Kidney (tissue), 14 donors: ENCODE data around the gene GZMH. TPM values are rescaled to one million over a fixed set of nuclear protein-coding genes. Genes with fewer than 3 reads are reported as not detected.
"Not testable (repeated sequence)": the region's sequence is repeated elsewhere in the genome, so short reads cannot be mapped to it uniquely, and the experiment has no call there.

ENCODE experiments used
- DNase-seq, 5 donors: peaks; one replicate each; pipeline ENCODE4 v3.0.0-alpha.2; 2013 to 2020
- FAIRE-seq: peaks from 2 replicates; lab custom pipeline; 2012; peaks lifted over from hg19 to GRCh38; lab: Jason Lieb, UNC
- H3K27ac ChIP-seq, 2 donors: one replicate each; pipeline ENCODE4 v1.7.0; 2013; ENCODE audit warnings: low read depth in 2 of 2, low read length in 2 of 2, inconsistent platforms in 1 of 2
- H3K27me3 ChIP-seq: one replicate; pipeline ENCODE4 v1.7.1; 2013; ENCODE audit warnings: low read length, inconsistent platforms; ENCODE audit not compliant: control insufficient read depth, insufficient read depth
- H3K36me3 ChIP-seq, 3 donors: one replicate each; pipeline versions ENCODE4 v1.7.0 to v1.7.1; 2013; ENCODE audit warnings: low read length in 3 of 3, control low read depth in 1 of 3, inconsistent platforms in 1 of 3; ENCODE audit not compliant: insufficient read depth in 3 of 3, control insufficient read depth in 2 of 3
- H3K4me1 ChIP-seq, 3 donors: one replicate each; pipeline versions ENCODE4 v1.7.0 to v1.7.1; 2013; ENCODE audit warnings: low read length in 3 of 3, inconsistent platforms in 1 of 3, low read depth in 1 of 3; ENCODE audit not compliant: control insufficient read depth in 2 of 3, insufficient read depth in 2 of 3
- H3K4me3 ChIP-seq, 3 donors: one replicate each; pipeline versions ENCODE4 v1.7.0 to v1.8.1; 2013; ENCODE audit warnings: low read length in 3 of 3, control low read depth in 1 of 3, inconsistent platforms in 1 of 3
- H3K9ac ChIP-seq, 3 donors: one replicate each; pipeline versions ENCODE4 v1.7.0 to v1.7.1; 2013; ENCODE audit warnings: low read length in 3 of 3, control low read depth in 1 of 3, inconsistent platforms in 1 of 3
- H3K9me3 ChIP-seq, 3 donors: one replicate each; pipeline versions ENCODE4 v1.7.0 to v1.7.1; 2013; ENCODE audit warnings: low read length in 3 of 3, control low read depth in 1 of 3, inconsistent platforms in 1 of 3; ENCODE audit not compliant: control insufficient read depth in 2 of 3, insufficient read depth in 1 of 3
- CTCF ChIP-seq: IDR thresholded peaks from 3 replicates; pipeline ENCODE4 v1.5.1; 2012; ENCODE audit warnings: mild to moderate bottlenecking, moderate library complexity, borderline replicate concordance; ENCODE audit not compliant: insufficient read depth; ENCODE audit errors: extremely low read depth
- intact Hi-C: fragments of 100-400 bp; cut with DNase I; formaldehyde crosslinking; loops from one replicate; pipeline ENCODE4 v1.11.1; 2022
- polyA plus RNA-seq: library from polyadenylated mRNA; stranded (reverse); fragments of 350-450 nt; fragmentation: Illumina TruSeq; extraction: RNeasy Lipid Tissue Mini Kit (QIAGEN cat#74804); gene quantifications from one replicate; pipeline ENCODE4 v1.2.3, GENCODE V29; 2014; ENCODE audit warnings: low read depth, low replicate concordance; ENCODE audit not compliant: insufficient read depth
- total RNA-seq: library from RNA; stranded (reverse); fragmentation: NEBNext Ultra II Directional; extraction: Animal tissue kit (Norgen Biotek cat#: 25700); gene quantifications from one replicate; pipeline ENCODE4 v1.2.1, GENCODE V29; 2021
- donor health status: control.
- donor health status: control.
- donor health status: control.
- donor health status: control.
- donor health status: control.
- donor health status: DM: yes; HTN: yes; CAD: no.
- donor health status: Normal renal cell carcinoma (clear cell type).

The GZMH gene
- total and polyA plus RNA-seq, 2 donors from 2014 or later = 0.91 to 1.9 TPM

- DNase-seq (peak in 3 of 5 donors; percentile 12 to 74 (median 23)), FAIRE-seq (no peak)
- no peak overlapping the region for H3K27ac ChIP-seq
- no peaks in the 10 kb centered on the region for H3K4me1 ChIP-seq
- H3K27me3 ChIP-seq = no peaks in the 10 kb centered on the region
- H3K4me3 ChIP-seq = no peak overlapping the region
- H3K9ac ChIP-seq = no peak overlapping the region
- intact Hi-C loops = no loop called here
- no peaks in the 10 kb centered on the region for H3K36me3 ChIP-seq
- H3K9me3 ChIP-seq = no peaks in the 10 kb centered on the region
- TF ChIP-seq CTCF = peak; percentile 58
Measured at GRCh38 chr14:24605435-24606190, 3.9 kb downstream of the GZMH start.

- H3K4me3 ChIP-seq = no peak overlapping the region
- no peak overlapping the region for H3K9ac ChIP-seq
- FAIRE-seq (no peak), DNase-seq (no peak)
- intact Hi-C loops = no loop called here
- H3K27ac ChIP-seq = no peak overlapping the region
- H3K9me3 ChIP-seq = peaks cover 0 to 12% (median 3%) of the 10 kb centered on the region in 3 donors
- no peak for TF ChIP-seq CTCF
- H3K27me3 ChIP-seq = no peaks in the 10 kb centered on the region
- H3K4me1 ChIP-seq = no peaks in the 10 kb centered on the region
- H3K36me3 ChIP-seq = no peaks in the 10 kb centered on the region
Measured at GRCh38 chr14:24597403-24597802, 12.1 kb downstream of the GZMH start.

GRCh38 chr14:24595073-24595808 is 14.2 kb downstream of the GZMH start:
- Histone ChIP-seq H3K4me3 (no peak overlapping the region), H3K9me3 (peaks cover 0 to 12% (median 3%) of the 10 kb centered on the region in 3 donors), H3K9ac (no peak overlapping the region), H3K36me3 (no peaks in the 10 kb centered on the region), H3K27ac (no peak overlapping the region), H3K27me3 (no peaks in the 10 kb centered on the region), H3K4me1 (no peaks in the 10 kb centered on the region)
- no peak for TF ChIP-seq CTCF
- intact Hi-C loops = no loop called here
- DNase-seq (no peak), FAIRE-seq (no peak)

GRCh38 chr14:24591004-24591403 is 18.5 kb downstream of the GZMH start:
- H3K9ac ChIP-seq, H3K27ac ChIP-seq, intact Hi-C loops, DNase-seq, FAIRE-seq, H3K4me3 ChIP-seq, H3K9me3 ChIP-seq, H3K4me1 ChIP-seq, H3K27me3 ChIP-seq, H3K36me3 ChIP-seq: not testable (repeated sequence)

GRCh38 chr14:24584402-24584801 is 25.1 kb downstream of the GZMH start:
- H3K27ac ChIP-seq, intact Hi-C loops, H3K4me1 ChIP-seq, DNase-seq, H3K9ac ChIP-seq, H3K4me3 ChIP-seq, H3K36me3 ChIP-seq, FAIRE-seq, H3K9me3 ChIP-seq, H3K27me3 ChIP-seq: not testable (repeated sequence)
